Activated T-helper 2 cell treated with anti-CD3 and anti-CD28 coated beads, Interferon-gamma antibody, Interleukin-2, Interleukin-4, amounts not matched to agents 10 μg/mL and 5 μg/mL and 100 μg/mL, durations not matched to agents 14 hours and 24 hours and 36 hours (primary cell): Measurements from ENCODE around the gene CYBC1. TPM values are rescaled to one million over a fixed set of nuclear protein-coding genes. Genes with fewer than 3 reads are reported as not detected.

Experiments used
- DNase-seq: peaks from one replicate; pipeline ENCODE4 v3.0.0; 2021; ENCODE audit warnings: low spot score
- H3K27ac Mint-ChIP-seq: one replicate; pipeline ENCODE4 v1.8.0; 2021; ENCODE audit warnings: mixed read lengths
- H3K27me3 Mint-ChIP-seq: one replicate; pipeline ENCODE4 v1.8.0; 2021; ENCODE audit warnings: low read depth, mixed read lengths
- H3K36me3 Mint-ChIP-seq: one replicate; pipeline ENCODE4 v1.8.0; 2021; ENCODE audit warnings: low read depth, mixed read lengths
- H3K4me1 Mint-ChIP-seq: one replicate; pipeline ENCODE4 v1.8.0; 2021; ENCODE audit warnings: low read depth, mixed read lengths
- H3K4me3 Mint-ChIP-seq: one replicate; pipeline ENCODE4 v1.8.0; 2021; ENCODE audit warnings: low read depth, mild to moderate bottlenecking, moderate library complexity, mixed read lengths
- H3K9me3 Mint-ChIP-seq: one replicate; pipeline ENCODE4 v1.8.0; 2021; ENCODE audit warnings: mixed read lengths
- intact Hi-C: fragments of 100-400 bp; cut with micrococcal nuclease; formaldehyde crosslinking; loops from one replicate; pipeline ENCODE4 v1.15.1; 2023
- total RNA-seq: library from RNA; stranded (reverse); gene quantifications from 2 replicates; pipeline ENCODE4 v1.2.3, GENCODE V29; 2022

CYBC1 gene
- total RNA-seq, 1 donor from 2014 or later = 265 TPM

DNA sequence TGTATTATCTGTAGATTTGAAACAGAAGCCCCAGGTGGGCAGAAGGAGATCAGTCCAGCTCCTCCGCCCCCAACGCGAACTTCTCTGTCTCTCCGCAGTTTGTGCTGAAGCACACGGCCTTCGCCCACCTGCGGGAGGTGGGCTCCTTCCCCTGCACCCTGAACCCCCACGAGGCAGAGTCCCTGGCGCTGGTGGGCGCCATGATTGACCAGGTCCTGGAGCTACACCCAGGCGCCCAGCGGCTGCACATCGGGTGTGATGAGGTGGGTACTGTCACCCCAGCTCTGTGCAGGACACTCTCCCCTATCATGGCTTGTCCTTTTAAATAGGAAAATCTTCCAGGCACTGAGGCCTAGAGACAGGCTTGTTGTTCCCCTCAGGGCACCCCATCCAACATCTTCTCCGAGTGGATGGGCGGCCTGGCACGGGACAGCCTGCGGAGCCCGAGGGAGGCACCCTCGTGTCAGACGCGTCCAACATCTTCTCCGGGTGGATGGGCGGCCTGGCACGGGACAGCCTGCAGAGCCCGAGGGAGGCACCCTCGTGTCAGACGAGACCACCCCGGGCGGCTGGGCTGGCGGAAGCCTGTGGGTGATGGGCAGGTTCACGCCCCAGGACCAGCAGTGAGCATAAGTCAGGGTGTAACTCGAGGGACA is 16.9 kb downstream of the CYBC1 start:
- Mint-ChIP-seq H3K9me3 (no peaks in the 10 kb centered on the region), H3K27ac (no peak overlapping the region), H3K4me3 (no peak overlapping the region), H3K27me3 (no peaks in the 10 kb centered on the region), H3K4me1 (peaks cover 17% of the 10 kb centered on the region), H3K36me3 (peaks cover 15% of the 10 kb centered on the region)
- intact Hi-C loops = no loop called here
- no peak for DNase-seq

DNA sequence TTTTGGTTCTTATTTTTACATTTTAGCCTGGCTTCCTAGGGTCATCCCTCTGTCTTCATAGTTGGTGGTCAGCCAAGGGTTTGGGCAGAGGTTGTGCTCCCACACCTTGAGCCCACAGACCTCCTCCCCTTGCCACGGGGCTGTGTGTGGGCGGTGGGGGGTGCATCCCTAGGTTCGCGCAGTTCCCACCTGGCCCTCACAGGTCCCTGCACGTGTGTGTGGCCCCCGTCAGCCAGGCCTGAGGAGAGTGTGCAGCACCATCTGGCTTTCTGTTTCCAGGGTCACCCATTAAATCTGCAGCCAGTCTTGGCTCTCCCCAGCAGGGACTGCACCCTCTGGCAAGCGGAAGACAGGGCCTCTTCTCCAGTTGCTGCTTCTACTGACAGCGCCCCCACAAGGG is 18.5 kb downstream of the CYBC1 start:
- Mint-ChIP-seq H3K4me3 (no peak overlapping the region), H3K27me3 (no peaks in the 10 kb centered on the region), H3K36me3 (peaks cover 18% of the 10 kb centered on the region), H3K27ac (no peak overlapping the region), H3K9me3 (no peaks in the 10 kb centered on the region), H3K4me1 (peaks cover 17% of the 10 kb centered on the region)
- DNase-seq = no peak
- intact Hi-C loops = no loop called here

DNA sequence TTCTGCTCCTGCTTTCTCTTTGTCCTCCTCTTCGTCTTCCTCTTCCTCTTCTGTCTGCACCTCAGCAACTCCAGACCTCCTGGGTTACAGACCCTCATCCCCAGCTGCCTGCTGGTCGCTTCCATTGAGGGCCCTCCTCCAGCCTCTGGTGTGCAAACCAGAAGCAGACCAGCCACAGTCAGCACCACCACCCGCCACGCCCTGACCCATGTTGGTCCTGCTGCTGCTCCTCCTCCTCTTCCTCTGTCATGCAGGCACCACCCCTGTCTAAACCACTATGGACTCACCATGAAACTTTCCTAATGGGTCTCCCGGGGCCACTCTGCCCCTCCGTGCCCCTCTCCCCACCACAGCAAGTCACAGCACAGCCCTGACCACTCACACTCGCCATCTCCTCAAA is 20.7 kb downstream of the CYBC1 start:
- Mint-ChIP-seq H3K36me3 (peaks cover 22% of the 10 kb centered on the region), H3K27me3 (no peaks in the 10 kb centered on the region), H3K4me1 (peaks cover 17% of the 10 kb centered on the region), H3K27ac (no peak overlapping the region), H3K4me3 (no peak overlapping the region), H3K9me3 (no peaks in the 10 kb centered on the region)
- DNase-seq = no peak
- intact Hi-C loops = no loop called here

DNA sequence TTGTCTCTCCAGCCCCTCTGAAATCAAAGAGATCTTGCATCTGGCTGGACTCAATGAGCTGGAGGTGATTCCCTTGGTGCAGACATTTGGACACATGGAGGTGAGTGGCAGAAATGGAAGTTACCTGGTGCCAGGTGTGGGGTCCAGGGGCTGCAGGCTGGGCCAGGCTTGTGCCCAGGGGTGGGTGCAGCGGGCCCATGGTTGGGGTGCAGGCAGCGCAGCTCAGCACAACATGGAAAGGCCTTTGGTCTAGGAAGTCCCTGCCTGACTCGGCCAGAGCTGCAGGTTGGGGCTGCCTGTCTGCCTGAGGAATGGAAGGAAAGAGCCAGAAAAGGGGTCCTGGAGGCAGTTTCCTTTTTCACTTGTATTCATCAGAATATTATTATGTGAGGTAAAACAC is 22.0 kb downstream of the CYBC1 start:
- no peaks in the 10 kb centered on the region for H3K27me3 Mint-ChIP-seq
- intact Hi-C loops = no loop called here
- H3K27ac Mint-ChIP-seq = no peak overlapping the region
- H3K4me3 Mint-ChIP-seq = no peak overlapping the region
- DNase-seq = no peak
- peaks cover 14% of the 10 kb centered on the region for H3K4me1 Mint-ChIP-seq
- no peaks in the 10 kb centered on the region for H3K9me3 Mint-ChIP-seq
- H3K36me3 Mint-ChIP-seq = peaks cover 28% of the 10 kb centered on the region

DNA sequence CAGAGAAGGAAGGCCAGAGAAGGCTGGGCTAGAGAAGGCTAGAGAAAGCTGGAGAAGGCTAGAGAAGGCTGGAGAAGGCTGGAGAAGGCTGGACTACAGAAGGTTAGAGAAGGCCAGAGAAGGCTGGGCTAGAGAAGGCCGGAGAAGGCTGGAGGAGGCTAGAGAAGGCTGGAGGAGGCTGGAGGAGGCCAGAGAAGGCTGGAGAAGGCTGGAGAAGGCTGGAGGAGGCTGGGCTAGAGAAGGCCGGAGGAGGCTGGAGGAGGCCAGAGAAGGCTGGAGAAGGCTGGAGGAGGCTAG is 25.7 kb downstream of the CYBC1 start:
- H3K9me3 Mint-ChIP-seq = no peaks in the 10 kb centered on the region
- H3K36me3 Mint-ChIP-seq = peaks cover 50% of the 10 kb centered on the region
- no peak overlapping the region for H3K27ac Mint-ChIP-seq
- DNase-seq = no peak
- intact Hi-C loops = no loop called here
- peaks cover 14% of the 10 kb centered on the region for H3K4me1 Mint-ChIP-seq
- no peak overlapping the region for H3K4me3 Mint-ChIP-seq
- H3K27me3 Mint-ChIP-seq = no peaks in the 10 kb centered on the region

DNA sequence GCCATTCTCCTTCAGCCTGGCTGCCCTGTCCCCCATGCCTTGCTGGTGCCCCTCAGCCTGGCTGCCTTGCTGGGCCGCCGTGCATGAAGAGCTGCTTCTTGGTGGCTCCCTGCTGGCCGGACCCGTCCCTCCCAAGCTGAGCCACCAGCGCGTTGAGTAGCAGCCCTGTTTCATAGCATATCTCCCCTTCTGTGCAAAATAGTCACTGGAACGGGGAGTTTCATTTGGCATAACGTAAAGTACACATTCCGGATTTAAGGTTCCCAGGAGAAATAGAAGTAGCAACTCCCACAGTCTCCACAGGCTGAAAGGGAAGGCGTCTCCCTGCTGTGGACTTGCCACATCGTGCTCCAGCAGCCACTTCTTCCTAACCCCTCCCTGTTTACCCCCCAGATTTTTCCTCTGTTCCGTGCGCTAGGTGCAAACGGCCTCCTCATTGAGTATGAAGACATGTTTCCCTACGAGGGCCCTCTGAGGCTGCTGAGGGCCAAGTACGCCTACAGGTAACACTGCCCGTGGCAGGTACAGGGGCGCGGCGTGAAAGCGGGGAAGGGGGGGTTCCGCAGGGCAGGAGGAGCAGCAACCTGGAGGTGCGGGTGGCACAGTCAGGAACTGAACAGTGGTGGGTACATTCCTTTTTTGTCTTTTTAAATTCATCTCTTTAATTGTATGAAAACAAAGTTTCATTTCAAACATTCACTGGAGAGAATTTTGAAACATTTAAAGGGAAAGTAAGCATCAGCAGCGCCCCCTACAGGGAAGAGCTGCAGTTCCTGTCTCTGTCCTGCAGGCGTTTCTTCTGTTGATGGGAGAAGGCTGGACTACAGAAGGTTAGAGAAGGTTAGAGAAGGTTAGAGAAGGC is 26.3 kb downstream of the CYBC1 start:
- H3K36me3 Mint-ChIP-seq = peaks cover 48% of the 10 kb centered on the region
- H3K4me3 Mint-ChIP-seq = no peak overlapping the region
- H3K27ac Mint-ChIP-seq = no peak overlapping the region
- DNase-seq = peak; percentile 48
- no peaks in the 10 kb centered on the region for H3K27me3 Mint-ChIP-seq
- intact Hi-C loops = no loop called here
- peaks cover 14% of the 10 kb centered on the region for H3K4me1 Mint-ChIP-seq
- H3K9me3 Mint-ChIP-seq = no peaks in the 10 kb centered on the region

DNA sequence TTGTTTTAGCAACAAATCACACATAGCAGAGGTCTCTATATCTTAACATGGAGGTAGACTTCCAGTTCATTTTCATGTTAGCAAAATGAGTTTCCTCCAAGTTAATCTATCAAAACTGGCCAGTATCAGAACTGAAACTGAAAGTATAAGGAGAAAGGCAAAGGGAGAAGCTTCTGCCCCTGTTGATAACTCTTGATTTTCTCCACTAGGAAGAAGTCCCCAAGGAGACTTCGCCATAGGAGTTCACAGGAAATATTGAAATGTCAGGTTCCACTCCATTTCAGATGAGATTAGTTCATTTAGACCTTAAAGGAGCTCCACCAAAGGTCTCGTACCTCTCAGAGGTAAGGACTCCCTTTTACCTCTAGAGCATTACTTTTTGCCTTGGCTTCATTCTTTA is 31.0 kb downstream of the CYBC1 start:
- peak overlapping the region; percentile 77 for H3K4me3 Mint-ChIP-seq
- peaks cover 18% of the 10 kb centered on the region for H3K4me1 Mint-ChIP-seq
- no peaks in the 10 kb centered on the region for H3K27me3 Mint-ChIP-seq
- peak overlapping the region; percentile 60 for H3K27ac Mint-ChIP-seq
- peaks cover 37% of the 10 kb centered on the region for H3K36me3 Mint-ChIP-seq
- H3K9me3 Mint-ChIP-seq = no peaks in the 10 kb centered on the region
- DNase-seq = no peak
- intact Hi-C loops = loop anchor here (2.0 to 10.0 kb wide), 3 partner anchors 31 to 385 kb away; partner anchors contain the start of genes CYBC1, DCXR and RAC3

DNA sequence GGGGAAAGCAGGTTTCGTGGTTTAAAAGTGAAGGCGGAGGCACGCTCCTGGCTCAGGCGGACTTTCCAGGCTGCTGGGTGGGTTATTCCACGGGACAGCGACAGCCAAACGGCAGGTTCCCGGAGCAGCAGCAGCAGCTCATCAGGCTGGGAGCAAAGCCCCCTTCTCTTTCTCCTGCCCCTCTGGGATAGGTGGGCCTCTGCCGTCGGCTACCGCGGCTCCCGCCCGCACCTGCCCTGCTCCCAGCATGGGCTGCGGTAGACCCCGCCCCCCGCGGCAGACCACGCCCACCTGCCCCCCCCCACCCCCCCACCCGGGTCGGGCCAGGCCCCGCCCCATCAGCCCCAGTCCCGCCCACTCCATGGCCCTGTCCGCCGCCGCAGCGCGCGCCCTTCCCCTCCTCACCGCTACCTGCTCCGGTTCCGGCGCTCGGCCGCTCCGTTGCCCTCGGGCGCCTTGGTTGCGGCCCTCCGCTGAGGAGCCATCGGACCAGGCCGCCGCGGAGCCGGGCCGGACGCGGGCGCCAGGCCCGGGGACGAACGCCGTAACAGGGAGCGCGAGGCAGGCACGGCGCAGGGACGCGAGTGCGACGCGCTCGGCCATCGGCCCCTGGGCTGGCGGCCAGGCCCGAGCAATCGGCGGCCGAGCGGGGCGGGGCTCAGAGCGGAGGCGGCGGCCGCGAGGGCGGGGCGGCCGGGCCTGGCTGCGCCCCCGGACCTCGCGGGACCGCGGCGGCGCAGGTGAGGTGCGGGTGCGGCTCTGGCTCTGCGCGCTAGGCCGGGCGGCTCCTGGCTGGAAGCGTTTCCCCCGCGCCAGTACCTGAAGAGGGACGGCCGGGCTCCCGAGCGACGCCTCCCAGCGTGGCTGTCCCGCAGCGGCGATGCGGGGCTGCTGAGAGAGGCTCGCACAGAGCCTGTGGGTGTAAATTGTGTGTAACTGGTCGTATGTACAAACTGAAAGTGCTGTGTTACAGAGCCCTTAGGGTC is 32.3 kb downstream of the CYBC1 start, which contains the start of the genes HEXD and OGFOD3:
Gene HEXD, plus strand, starts transcription at position 347 of the 986 bp plus-strand sequence. CDS start 1,453 bp downstream, outside the sequence.
Gene OGFOD3, minus strand, starts transcription at position 586 of the 986 bp plus-strand sequence. Its CDS starts 101 bp downstream, at position 485.
- H3K27me3 Mint-ChIP-seq = no peaks in the 10 kb centered on the region
- peaks cover 22% of the 10 kb centered on the region for H3K4me1 Mint-ChIP-seq
- intact Hi-C loops = loop anchor here (1.0 to 10.0 kb wide), 5 partner anchors 33 to 383 kb away; partner anchors contain the start of genes CYBC1, DCXR, NARF and RAC3
- peak; percentile 85 for DNase-seq
- peak within 1 kb of the TSS; percentile 77 for H3K4me3 Mint-ChIP-seq
- H3K27ac Mint-ChIP-seq = peak within 1 kb of the TSS; percentile 60
- H3K9me3 Mint-ChIP-seq = no peaks in the 10 kb centered on the region
- H3K36me3 Mint-ChIP-seq = peaks cover 34% of the 10 kb centered on the region

DNA sequence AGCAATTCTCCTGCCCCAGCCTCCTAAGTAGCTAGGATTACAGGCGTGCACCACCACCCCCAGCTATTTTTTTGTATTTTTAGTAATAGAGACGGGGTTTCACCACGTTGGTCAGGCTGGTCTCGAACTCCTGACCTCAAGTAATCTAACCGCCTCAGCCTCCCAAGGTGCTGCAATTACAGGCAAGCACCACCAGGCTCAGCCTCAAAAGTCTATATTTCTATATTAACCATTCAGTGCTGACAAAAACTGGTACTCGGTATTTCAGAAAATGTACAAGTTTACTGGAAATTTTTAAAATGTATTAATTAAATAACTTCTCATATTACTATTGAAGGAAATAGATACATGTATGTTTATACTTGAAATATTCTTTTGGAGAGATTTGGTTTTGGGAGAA is 33.8 kb downstream of the CYBC1 start:
- H3K36me3 Mint-ChIP-seq = peaks cover 27% of the 10 kb centered on the region

DNA sequence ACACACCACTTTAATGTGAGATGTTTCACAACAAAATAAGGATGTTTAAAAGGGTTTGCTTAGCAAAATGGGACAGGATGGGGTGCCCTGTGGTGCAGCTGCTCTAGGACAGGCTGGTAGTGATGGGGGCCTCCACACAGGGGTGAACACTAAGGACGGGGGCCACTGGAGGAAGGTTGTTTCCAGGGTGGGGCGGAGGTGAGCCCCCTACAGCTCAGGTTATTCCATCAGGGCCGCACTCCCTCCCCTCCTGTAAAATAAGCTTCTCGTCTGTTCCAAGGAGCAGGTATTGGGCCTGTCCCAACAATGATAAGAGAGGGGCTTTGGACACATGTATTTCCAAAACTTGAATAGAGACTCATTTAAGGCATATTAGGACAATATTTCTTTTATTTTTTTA is 34.3 kb downstream of the CYBC1 start:
- intact Hi-C loops = loop anchor here (10.0 kb wide), 2 partner anchors 181 to 381 kb away; partner anchors contain the start of genes DCXR and RAC3

More for the DNA sequence above, 33.8 kb downstream of the CYBC1 start:
- DNase-seq = no peak
- Mint-ChIP-seq H3K27me3 (no peaks in the 10 kb centered on the region), H3K27ac (no peak overlapping the region), H3K9me3 (no peaks in the 10 kb centered on the region), H3K4me3 (no peak overlapping the region), H3K4me1 (peaks cover 22% of the 10 kb centered on the region)
- intact Hi-C loops = loop anchor here (10.0 kb wide), 2 partner anchors 182 to 382 kb away; partner anchors contain the start of genes DCXR and RAC3

DNA sequence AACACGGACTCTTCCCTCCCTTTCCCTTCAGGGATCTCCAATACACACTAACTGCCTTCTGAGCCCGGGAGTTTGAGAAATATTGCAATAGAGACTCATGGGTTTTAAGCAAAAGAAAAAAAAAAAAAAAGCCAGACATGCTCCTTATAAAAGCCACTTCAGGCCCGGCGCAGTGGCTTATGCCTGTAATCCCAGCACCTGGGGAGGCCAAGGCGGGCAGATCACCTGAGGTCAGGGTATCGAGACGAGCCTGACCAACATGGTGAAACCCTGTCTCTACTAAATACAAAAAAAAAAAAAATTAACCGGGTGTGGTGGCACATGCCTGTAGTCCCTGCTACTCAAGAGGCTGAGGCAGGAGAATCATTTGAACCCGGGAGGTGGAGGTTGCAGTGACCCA is 34.8 kb downstream of the CYBC1 start:
- no peak for DNase-seq
- Mint-ChIP-seq H3K9me3 (no peaks in the 10 kb centered on the region), H3K4me3 (no peak overlapping the region), H3K36me3 (peaks cover 17% of the 10 kb centered on the region), H3K27me3 (no peaks in the 10 kb centered on the region), H3K27ac (no peak overlapping the region), H3K4me1 (peaks cover 22% of the 10 kb centered on the region)
- intact Hi-C loops = loop anchor here (10.0 kb wide), 2 partner anchors 181 to 381 kb away; partner anchors contain the start of genes DCXR and RAC3

More for the DNA sequence above, 34.3 kb downstream of the CYBC1 start:
- Mint-ChIP-seq H3K27ac (no peak overlapping the region), H3K4me1 (peaks cover 22% of the 10 kb centered on the region), H3K36me3 (peaks cover 22% of the 10 kb centered on the region), H3K9me3 (no peaks in the 10 kb centered on the region), H3K4me3 (no peak overlapping the region), H3K27me3 (no peaks in the 10 kb centered on the region)
- DNase-seq = no peak

DNA sequence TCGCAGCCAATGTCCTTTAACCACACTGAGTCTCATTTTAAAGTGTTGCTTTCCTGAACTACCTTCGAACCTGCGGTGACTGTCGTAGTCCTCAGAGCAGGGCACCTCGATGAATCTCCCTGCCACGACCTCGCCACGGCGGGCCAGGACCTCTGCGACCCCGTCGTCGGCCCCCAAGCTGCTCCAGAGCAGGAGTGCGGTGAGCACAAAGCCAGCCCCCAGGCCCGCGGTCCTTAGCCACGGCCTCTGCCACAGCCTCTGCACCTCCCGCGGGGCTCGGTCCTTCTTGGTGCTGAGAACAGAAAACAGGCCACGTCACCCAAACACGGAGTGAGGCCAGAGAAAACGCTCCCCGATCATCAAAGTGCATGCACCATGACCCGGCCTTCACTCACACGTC is 35.2 kb downstream of the CYBC1 start:
- H3K4me3 Mint-ChIP-seq = no peak overlapping the region
- H3K4me1 Mint-ChIP-seq = peaks cover 22% of the 10 kb centered on the region
- no peak overlapping the region for H3K27ac Mint-ChIP-seq
- H3K9me3 Mint-ChIP-seq = no peaks in the 10 kb centered on the region
- no peaks in the 10 kb centered on the region for H3K27me3 Mint-ChIP-seq
- DNase-seq = no peak
- intact Hi-C loops = loop anchor here (10.0 kb wide), 2 partner anchors 181 to 381 kb away; partner anchors contain the start of genes DCXR and RAC3
- H3K36me3 Mint-ChIP-seq = peaks cover 14% of the 10 kb centered on the region
